ENCODE results near the gene C14orf180. TPM values are rescaled to one million over a fixed set of nuclear protein-coding genes. Genes with fewer than 3 reads are reported as not detected.

C14orf180 gene
- total and polyA plus RNA-seq, 10 of the 15 experiments (the other 5 are each of a cell fraction or from before 2014, with no cell fraction given) = not detected

- TF ChIP-seq ZBTB4 (CRISPR knock-in tag; IDR thresholded peaks at IDR 0.05) = no peak
- no peak for TF ChIP-seq MAX (IDR thresholded peaks at IDR 0.05; ENCODE audit: low read depth, low read length)
- no peak for TF ChIP-seq RELB (IDR thresholded peaks at IDR 0.05; ENCODE audit: low read depth)
- TF ChIP-seq MYC (IDR thresholded peaks at IDR 0.05; ENCODE audit: insufficient read depth, insufficient read length, insufficient replicate concordance, low read length, severe bottlenecking) = no peak
- TF ChIP-seq CREM (IDR thresholded peaks at IDR 0.05; ENCODE audit: low read depth) = no peak
- no peak for TF ChIP-seq E2F4 (IDR thresholded peaks at IDR 0.05; ENCODE audit: low read depth, low read length)
- TF ChIP-seq NFIC (IDR thresholded peaks at IDR 0.05; ENCODE audit: low read depth, low read length) = no peak
- no peak for TF ChIP-seq REST (IDR thresholded peaks at IDR 0.05; ENCODE audit: low read depth, low read length)
Observed at GRCh38 chr14:104579507-104579906, at the start of gene C14orf180 (continued).

Data from GM12878 (cell line).